ENCODE measurements around the gene OCRL.

The OCRL gene

DNA sequence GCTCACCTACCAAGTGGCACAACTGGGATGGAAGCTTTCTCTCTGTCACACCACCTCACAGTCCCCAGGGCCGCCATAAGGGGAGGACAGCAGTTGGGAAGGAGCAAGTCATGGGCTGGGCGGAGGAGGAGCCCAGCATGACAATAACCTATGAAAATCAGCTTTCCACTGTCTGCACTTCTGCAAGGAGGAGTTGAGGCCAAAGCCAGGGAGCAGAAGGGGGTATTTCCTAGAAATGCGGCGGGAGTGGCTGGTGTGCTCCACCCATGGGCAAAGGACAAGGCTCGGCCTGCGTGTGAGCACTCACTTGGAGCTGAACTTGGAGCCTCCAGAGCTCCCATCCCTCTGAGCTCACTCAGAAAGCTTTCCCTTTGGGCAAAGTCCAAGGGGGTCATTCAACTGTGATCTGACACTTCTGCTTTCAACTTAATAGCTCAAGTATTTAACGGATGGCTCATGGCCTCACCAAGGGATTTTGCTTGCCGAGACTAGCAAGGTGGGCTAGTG, 96.2 kb downstream of the OCRL start:
- peak; percentile 39 for DNase-seq (ENCODE audit: low spot score)

DNA sequence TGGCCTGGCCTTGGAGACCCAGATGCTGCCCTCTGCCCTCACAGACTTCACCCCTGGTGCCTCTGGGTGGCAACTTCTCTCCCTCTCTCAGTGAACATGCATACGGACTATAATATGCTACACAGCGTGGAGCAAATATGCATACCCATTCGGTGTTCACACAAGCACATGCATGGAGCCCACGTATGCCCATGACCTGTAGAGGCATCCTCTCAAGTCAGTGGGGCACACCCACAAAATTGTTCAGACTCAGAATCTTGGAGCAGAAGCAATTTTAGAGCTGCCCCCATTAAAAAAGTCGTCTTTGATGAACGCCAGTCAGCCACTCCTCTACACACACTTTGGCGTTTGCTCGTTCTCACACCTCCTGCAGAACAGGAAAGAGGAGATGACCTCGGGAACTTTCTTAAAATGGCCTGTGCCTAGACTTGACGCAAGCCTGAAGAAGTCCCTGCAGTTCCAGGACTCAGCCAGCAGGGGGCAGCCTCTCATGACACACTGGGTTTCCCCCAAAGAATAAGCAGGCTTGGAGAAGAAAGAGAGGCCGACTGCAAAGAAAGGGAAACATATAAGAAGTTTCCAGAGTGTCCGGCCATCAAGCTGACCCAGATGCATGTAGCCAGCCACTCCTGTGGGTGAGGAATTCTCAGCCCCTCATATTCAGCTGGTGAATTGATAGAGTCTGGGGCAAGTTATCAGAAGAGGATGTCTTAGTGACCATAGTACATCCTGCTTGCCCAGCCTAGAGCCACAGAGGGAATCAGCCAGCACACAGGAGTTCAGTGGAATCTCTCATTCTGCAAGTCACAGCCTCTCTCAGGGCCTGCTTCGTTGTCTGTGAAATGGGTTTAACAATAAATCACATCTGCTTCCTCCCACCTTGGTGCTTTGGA, 97.4 kb downstream of the OCRL start:
- DNase-seq (ENCODE audit: low spot score) = peak; percentile 63

DNA sequence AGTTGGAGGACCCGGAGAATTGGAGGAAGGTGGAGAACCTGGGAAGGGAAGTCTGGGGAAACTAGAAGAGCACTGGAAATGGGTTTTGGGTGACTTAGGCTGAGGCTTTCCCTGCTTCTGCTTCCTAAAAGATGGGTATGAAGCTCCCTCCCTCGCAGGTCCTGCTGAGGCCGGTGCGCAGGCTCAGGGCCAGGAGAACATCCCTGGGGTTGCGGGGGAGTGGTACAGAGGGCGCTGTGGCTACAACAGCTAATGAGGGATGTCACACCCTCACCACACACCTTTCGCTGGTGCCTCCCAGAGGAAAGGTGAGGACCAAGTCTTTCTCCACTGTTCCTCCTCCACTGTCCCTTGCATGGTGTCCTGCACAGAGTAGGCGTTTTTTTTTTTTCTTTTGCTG, 98.9 kb downstream of the OCRL start:
- DNase-seq (ENCODE audit: low spot score) = no peak

DNA sequence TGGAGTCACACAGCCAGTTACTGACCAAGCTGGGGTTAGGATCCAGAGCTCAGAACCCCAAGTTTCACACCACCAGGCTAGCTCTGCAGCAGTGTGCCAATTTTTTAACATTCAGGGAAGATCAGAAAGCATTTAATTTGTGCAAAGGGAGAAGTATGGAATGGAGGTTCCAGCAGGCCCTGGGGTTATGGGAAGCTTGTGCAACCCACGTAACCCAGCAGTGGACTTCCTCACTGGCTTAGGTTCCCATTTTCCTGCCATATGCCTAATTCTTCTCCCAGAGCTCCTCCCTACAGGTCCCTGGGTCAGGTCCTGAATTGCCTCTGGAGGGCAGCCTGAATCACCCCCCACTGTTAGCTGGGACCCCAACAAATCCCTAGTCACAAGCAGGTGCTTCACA, 100.7 kb downstream of the OCRL start:
- DNase-seq (ENCODE audit: low spot score) = no peak

DNA sequence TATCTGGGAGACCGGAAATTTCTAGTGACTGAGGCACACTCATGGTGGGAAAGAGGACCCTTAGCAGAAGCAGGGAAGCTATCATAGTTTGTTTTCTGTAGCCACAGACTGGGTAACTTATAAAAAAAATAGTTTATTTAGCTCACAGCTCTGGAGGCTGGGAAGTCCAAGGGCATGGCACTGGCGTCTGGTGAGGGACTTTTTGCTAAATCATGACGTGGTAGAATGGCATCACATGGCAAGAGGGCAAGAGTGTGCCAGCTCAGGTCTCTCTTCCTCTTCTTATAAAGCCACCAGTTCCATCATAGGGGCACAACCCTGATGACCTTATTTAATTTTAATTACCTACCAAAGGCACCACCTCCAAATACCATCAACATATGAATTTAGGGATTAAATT, 101.4 kb downstream of the OCRL start:
- DNase-seq (ENCODE audit: low spot score) = no peak

DNA sequence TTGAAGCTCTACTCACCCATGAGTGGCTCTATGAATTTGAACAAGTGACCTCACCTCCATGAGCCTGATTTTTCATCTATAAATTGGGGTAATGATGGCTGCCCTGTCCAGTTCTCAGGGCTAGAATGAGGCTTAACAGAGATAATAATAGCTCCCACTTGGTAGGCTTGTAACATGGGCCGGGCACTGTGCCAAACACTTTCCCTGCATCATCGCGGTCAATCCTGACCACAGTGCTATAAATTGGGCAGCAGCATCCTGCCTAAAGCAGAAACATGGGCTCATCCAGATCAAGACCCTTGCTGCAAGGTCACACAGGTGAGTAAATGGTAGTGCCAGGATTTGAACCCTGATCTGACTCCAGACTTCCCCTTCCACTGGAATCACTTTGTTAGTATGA, 101.9 kb downstream of the OCRL start:
- DNase-seq (ENCODE audit: low spot score) = peak; percentile 23

All from kidney tubule cell (primary cell).